Omental fat pad (tissue), 4 donors: Measurements from ENCODE around the gene EYA3. TPM values are rescaled to one million over a fixed set of nuclear protein-coding genes. Genes with fewer than 3 reads are reported as not detected.

ENCODE experiments used
- ATAC-seq: fragments of 150-250 bp; one replicate; pipeline ENCODE4 v1.9.1; 2016; ENCODE audit warnings: mild to moderate bottlenecking, moderate library complexity; ENCODE audit not compliant: low FRiP score
- DNase-seq: peaks from one replicate; pipeline ENCODE4 v3.0.0-alpha.2; 2019; ENCODE audit warnings: low spot score
- total RNA-seq, 4 donors: library from RNA; depleted of rRNA; stranded (reverse); fragments of >200 nt; gene quantifications; one replicate each; pipeline ENCODE4 v1.1.0, GENCODE V29; 2016
- TF ChIP-seq, protein P1 (sequence below), 3 donors: fragments of 450-650 bp; IDR thresholded peaks; one replicate each; pipeline ENCODE4 v1.5.1; 2016 to 2017; ENCODE audit warnings: antibody characterized with exemption in 3 of 3, mild to moderate bottlenecking in 3 of 3, moderate library complexity in 2 of 3

The EYA3 gene
- total RNA-seq, 4 donors from 2014 or later: 7.5 to 19.6 (median 14.6) TPM

- ATAC-seq (no peak), DNase-seq (no peak)
- TF ChIP-seq, protein P1, sequence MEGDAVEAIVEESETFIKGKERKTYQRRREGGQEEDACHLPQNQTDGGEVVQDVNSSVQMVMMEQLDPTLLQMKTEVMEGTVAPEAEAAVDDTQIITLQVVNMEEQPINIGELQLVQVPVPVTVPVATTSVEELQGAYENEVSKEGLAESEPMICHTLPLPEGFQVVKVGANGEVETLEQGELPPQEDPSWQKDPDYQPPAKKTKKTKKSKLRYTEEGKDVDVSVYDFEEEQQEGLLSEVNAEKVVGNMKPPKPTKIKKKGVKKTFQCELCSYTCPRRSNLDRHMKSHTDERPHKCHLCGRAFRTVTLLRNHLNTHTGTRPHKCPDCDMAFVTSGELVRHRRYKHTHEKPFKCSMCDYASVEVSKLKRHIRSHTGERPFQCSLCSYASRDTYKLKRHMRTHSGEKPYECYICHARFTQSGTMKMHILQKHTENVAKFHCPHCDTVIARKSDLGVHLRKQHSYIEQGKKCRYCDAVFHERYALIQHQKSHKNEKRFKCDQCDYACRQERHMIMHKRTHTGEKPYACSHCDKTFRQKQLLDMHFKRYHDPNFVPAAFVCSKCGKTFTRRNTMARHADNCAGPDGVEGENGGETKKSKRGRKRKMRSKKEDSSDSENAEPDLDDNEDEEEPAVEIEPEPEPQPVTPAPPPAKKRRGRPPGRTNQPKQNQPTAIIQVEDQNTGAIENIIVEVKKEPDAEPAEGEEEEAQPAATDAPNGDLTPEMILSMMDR (IDR thresholded peaks at IDR 0.05): no peak
These were observed 44.0 kb downstream of the EYA3 start for GRCh38 chr1:28044399-28044798.

GRCh38 chr1:28039341-28039740 lies 49.1 kb downstream of the EYA3 start:
- TF ChIP-seq, protein P1 (IDR thresholded peaks at IDR 0.05): no peak
- DNase-seq (no peak), ATAC-seq (no peak)

DNA sequence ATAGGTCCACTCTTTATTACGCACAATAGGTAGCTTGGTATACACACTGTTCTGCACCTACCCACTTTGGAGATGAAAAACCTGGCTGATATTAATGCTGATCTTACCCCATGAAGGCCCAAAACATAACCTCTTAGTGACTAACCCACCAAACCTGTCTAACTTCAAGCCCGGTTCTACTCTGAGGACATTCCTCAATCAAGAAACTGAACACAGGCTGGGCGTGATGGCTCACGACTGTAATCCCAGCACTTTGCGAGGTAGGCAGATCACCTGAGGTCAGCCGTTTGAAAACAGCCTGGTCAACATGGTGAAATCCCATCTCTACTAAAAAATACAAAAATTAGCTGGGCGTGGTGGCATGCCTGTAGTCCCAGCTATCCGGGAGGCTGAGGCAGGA lies 50.5 kb downstream of the EYA3 start:
- DNase-seq: no peak

GRCh38 chr1:28037206-28037605 lies 51.2 kb downstream of the EYA3 start:
- TF ChIP-seq, protein P1 (IDR thresholded peaks at IDR 0.05): no peak
- ATAC-seq: no peak
- no peak for DNase-seq

More for the DNA sequence above, 50.5 kb downstream of the EYA3 start:
- TF ChIP-seq, protein P1 (IDR thresholded peaks at IDR 0.05): no peak
- ATAC-seq: no peak

DNA sequence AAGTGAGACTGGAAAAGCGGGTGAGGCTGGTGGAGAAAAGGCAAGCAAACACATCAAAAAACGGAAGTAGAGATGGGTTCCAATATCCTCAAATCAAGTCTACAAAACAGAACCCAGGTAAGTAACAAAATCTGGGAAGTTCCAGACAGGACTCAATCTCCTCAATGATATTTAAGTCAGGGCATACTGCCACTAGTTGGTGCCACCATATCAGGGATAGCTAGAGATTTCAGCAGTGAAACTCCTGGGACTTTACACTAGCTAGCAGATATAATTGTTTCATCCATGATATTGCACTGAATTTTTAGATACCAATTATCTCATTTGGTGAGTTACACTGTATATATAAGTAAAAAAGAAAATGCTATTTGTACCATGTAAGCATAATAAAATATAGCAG lies 52.0 kb downstream of the EYA3 start:
- no peak for DNase-seq
- TF ChIP-seq, protein P1 (IDR thresholded peaks at IDR 0.05): no peak
- ATAC-seq: no peak

- TF ChIP-seq, protein P1 (IDR thresholded peaks at IDR 0.05): no peak
- DNase-seq (no peak), ATAC-seq (no peak)
These were observed 53.0 kb downstream of the EYA3 start for GRCh38 chr1:28035420-28035819.

- DNase-seq (no peak), ATAC-seq (no peak)
- TF ChIP-seq, protein P1 (IDR thresholded peaks at IDR 0.05): no peak
These were observed 56.1 kb downstream of the EYA3 start for GRCh38 chr1:28032281-28032680.
